ENCODE data around the gene ARHGAP44. TPM values are rescaled to one million over a fixed set of nuclear protein-coding genes. Genes with fewer than 3 reads are reported as not detected.

Gene ARHGAP44
- total and polyA plus RNA-seq, 9 of the 15 experiments (the other 6 are each of a cell fraction or from before 2014, with no cell fraction given): 0.01 to 0.68 (median 0.07) TPM; not detected in 1

- peak; percentile 77 for TF ChIP-seq SAP30 (IDR thresholded peaks at IDR 0.05; ENCODE audit: borderline replicate concordance, insufficient read depth, low read depth, low read length, poor library complexity, severe bottlenecking)
- 0 out of 4 replicates have a peak, but pooled peaks of 1 of the 2 experiments have one; percentile 25 for TF ChIP-seq MAZ (CRISPR knock-in tag; conservative IDR thresholded peaks at IDR 0.05 in 1 of 2, IDR thresholded peaks at IDR 0.05 in 1 of 2)
- TF ChIP-seq, protein P1, sequence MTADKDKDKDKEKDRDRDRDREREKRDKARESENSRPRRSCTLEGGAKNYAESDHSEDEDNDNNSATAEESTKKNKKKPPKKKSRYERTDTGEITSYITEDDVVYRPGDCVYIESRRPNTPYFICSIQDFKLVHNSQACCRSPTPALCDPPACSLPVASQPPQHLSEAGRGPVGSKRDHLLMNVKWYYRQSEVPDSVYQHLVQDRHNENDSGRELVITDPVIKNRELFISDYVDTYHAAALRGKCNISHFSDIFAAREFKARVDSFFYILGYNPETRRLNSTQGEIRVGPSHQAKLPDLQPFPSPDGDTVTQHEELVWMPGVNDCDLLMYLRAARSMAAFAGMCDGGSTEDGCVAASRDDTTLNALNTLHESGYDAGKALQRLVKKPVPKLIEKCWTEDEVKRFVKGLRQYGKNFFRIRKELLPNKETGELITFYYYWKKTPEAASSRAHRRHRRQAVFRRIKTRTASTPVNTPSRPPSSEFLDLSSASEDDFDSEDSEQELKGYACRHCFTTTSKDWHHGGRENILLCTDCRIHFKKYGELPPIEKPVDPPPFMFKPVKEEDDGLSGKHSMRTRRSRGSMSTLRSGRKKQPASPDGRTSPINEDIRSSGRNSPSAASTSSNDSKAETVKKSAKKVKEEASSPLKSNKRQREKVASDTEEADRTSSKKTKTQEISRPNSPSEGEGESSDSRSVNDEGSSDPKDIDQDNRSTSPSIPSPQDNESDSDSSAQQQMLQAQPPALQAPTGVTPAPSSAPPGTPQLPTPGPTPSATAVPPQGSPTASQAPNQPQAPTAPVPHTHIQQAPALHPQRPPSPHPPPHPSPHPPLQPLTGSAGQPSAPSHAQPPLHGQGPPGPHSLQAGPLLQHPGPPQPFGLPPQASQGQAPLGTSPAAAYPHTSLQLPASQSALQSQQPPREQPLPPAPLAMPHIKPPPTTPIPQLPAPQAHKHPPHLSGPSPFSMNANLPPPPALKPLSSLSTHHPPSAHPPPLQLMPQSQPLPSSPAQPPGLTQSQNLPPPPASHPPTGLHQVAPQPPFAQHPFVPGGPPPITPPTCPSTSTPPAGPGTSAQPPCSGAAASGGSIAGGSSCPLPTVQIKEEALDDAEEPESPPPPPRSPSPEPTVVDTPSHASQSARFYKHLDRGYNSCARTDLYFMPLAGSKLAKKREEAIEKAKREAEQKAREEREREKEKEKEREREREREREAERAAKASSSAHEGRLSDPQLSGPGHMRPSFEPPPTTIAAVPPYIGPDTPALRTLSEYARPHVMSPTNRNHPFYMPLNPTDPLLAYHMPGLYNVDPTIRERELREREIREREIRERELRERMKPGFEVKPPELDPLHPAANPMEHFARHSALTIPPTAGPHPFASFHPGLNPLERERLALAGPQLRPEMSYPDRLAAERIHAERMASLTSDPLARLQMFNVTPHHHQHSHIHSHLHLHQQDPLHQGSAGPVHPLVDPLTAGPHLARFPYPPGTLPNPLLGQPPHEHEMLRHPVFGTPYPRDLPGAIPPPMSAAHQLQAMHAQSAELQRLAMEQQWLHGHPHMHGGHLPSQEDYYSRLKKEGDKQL (CRISPR knock-in tag; IDR thresholded peaks at IDR 0.05; ENCODE audit: borderline replicate concordance): no peak
- no peak for TF ChIP-seq ZNF165 (CRISPR knock-in tag; IDR thresholded peaks at IDR 0.05; ENCODE audit: borderline replicate concordance)
- TF ChIP-seq SAFB (IDR thresholded peaks at IDR 0.05; ENCODE audit: borderline replicate concordance, low read depth, low read length): no peak
- peak; percentile 97 for TF ChIP-seq GABPA (tag; conservative IDR thresholded peaks at IDR 0.05; ENCODE audit: low read depth)
- peak; percentile 61; the same call in 1 of the 2 replicates for TF ChIP-seq KLF1 (tag; IDR thresholded peaks at IDR 0.05)
- TF ChIP-seq TEAD1 (CRISPR knock-in tag; IDR thresholded peaks at IDR 0.05): no peak
- TF ChIP-seq, protein P2, sequence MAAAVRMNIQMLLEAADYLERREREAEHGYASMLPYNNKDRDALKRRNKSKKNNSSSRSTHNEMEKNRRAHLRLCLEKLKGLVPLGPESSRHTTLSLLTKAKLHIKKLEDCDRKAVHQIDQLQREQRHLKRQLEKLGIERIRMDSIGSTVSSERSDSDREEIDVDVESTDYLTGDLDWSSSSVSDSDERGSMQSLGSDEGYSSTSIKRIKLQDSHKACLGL (CRISPR knock-in tag; IDR thresholded peaks at IDR 0.05; ENCODE audit: borderline replicate concordance, poor library complexity, severe bottlenecking): no peak
- peak; percentile 76 for TF ChIP-seq CBFA2T3 (IDR thresholded peaks at IDR 0.05)
- TF ChIP-seq ZNF561 (CRISPR knock-in tag; conservative IDR thresholded peaks at IDR 0.05): no peak
- TF ChIP-seq SMARCE1 (IDR thresholded peaks at IDR 0.05): 0 out of 2 replicates have a peak, but pooled peaks have one; percentile 74
- TF ChIP-seq POLR2H (tag; IDR thresholded peaks at IDR 0.05; ENCODE audit: low read depth): peak; percentile 85
- no peak for TF ChIP-seq RNF2 (IDR thresholded peaks at IDR 0.05)
- no peak for TF ChIP-seq ZFP30 (CRISPR knock-in tag; IDR thresholded peaks at IDR 0.05; ENCODE audit: borderline replicate concordance)
- TF ChIP-seq ZNF830 (CRISPR knock-in tag; IDR thresholded peaks at IDR 0.05): no peak
- no peak for TF ChIP-seq ZKSCAN8 (CRISPR knock-in tag; IDR thresholded peaks at IDR 0.05)
- peak; percentile 87 for TF ChIP-seq DPF2 (IDR thresholded peaks at IDR 0.05)
- no peak; a peak in 1 of 4 replicates for TF ChIP-seq CSDE1 (IDR thresholded peaks at IDR 0.05)
- TF ChIP-seq ZNF197 (CRISPR knock-in tag; IDR thresholded peaks at IDR 0.05; ENCODE audit: low read depth): no peak
- TF ChIP-seq L3MBTL2 (IDR thresholded peaks at IDR 0.05): peak; percentile 47; the same call in 1 of the 2 replicates
- TF ChIP-seq ATF7 (IDR thresholded peaks at IDR 0.05): peak; percentile 72
- TF ChIP-seq EP300 (IDR thresholded peaks at IDR 0.05; ENCODE audit: low read length): peak; percentile 18; the same call in 1 of the 2 replicates
- TF ChIP-seq SMARCA4 (IDR thresholded peaks at IDR 0.05): 0 out of 2 replicates have a peak, but pooled peaks have one; percentile 73
Measured at GRCh38 chr17:13017655-13018459, 228.6 kb downstream of the ARHGAP44 start, which contains the start of gene ELAC2 (continued).

Data from K562 (cell line).